NCI-H2196 (cell line): ENCODE measurements around the gene OTUD4.
"Not testable (repeated sequence)": the region's sequence is repeated elsewhere in the genome, so short reads cannot be mapped to it uniquely, and the experiment has no call there.

Experiments
- DNase-seq: peaks from one replicate; lab custom pipeline; 2025; ENCODE audit not compliant: unreplicated experiment; lab: John Stamatoyannopoulos, UW

The OTUD4 gene

DNA sequence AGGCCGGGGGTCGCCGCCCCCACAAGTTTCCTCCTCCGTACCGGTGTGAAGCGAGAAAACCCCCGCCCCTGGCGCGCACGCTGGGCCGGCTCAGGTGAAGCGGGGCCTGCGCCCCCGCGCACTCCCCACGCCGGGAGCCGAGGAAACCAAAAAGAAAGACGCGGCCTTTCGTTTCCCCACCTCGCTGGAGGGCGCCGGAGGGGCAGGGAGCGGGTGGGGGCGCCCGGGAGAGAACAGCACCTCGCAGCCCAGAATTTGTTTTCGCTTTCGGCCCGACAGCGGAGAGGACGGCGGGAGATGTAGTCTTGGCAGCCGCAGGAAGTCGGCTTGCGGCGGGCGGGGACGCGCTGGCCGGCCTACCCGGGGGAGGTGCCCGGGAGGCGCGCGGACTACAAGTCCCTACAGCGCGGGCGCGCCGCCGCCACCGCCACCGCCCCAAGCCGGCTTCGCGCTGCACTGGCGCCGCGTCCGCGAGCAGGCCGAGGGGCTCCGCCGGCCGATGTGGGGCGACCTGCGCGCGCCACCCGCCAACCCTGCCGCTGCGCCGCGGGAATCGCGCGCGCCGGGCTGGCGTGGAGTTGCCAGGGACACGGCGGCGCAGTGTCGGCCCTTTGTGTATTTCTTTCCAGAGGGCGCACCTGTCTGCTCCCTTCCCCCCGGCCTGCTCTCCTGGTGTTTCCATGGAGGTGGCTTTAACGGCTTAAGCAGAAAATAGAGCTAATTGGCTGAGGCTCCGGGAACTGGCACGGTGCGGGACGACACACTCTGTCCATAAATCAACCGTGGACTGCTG, at the start of gene OTUD4:
TSS of gene OTUD4 (minus strand) at position 292 of the 793 bp plus-strand sequence. CDS start 616 bp downstream, outside the sequence.
- peak; percentile 76 for DNase-seq

GRCh38 chr4:145223228-145223627, 42.8 kb upstream of the OTUD4 start:
- not testable (repeated sequence) for DNase-seq

DNA sequence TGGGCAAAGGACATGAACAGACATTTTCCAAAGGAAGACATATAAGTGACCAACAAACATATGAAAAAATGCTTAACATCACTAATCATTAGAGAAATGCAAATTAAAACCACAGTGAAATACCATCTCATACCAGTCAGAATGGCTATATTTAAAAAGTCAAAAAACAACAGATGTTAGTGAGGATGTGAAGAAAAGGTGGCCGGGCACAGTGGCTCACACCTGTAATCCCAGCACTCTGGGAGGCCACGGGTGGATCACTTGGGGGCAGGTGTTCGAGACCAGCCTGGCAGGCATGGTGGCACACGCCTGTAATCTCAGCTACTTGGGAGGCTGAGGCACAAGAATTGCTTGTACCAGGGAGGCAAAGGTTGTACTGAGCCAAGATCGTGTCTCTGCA, 41.1 kb upstream of the OTUD4 start:
- DNase-seq = not testable (repeated sequence)

GRCh38 chr4:145219090-145219489, 38.7 kb upstream of the OTUD4 start:
- no peak for DNase-seq

GRCh38 chr4:145218251-145218650, 37.9 kb upstream of the OTUD4 start:
- no peak for DNase-seq

DNA sequence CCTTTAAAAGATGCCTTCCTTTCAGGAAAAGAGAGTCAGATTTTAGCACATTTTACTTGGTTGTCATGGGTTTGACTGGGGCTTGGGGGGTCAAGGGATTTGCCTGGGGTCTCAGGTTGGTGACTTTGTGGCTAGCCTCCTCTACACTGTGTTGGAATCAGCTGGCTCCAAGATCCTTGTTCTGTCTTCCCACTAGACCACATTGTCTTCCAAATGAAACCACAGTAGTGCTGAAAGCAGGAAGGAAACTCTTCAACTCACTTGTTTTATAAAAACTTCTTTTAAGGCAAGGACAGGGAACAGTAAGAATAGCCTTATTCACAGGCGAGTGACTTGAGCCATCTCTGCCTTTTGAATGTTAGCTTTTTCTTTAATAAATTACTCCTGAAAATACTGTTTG, 37.0 kb upstream of the OTUD4 start:
- DNase-seq = no peak

- no peak for DNase-seq
Measured at GRCh38 chr4:145216535-145216934, 36.1 kb upstream of the OTUD4 start.

DNA sequence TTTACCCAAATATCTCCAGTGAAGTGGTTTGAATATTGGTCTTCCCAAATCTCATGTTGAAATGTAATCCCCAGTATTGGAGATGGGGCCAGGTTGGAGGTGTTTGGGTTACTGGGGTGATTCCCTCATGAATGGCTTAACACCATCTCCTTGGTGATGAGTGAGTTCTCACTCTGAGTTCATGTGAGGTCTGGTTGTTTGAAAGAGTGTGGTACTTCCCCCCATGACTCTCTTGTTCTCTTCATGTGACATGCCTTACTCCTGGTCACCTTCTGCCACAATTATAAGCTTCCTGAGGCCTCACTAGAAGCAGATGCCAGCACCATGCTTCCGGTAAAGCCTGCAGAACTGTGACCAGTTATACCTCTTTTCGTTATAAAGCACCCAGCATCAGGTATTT, 32.9 kb upstream of the OTUD4 start:
- no peak for DNase-seq

DNA sequence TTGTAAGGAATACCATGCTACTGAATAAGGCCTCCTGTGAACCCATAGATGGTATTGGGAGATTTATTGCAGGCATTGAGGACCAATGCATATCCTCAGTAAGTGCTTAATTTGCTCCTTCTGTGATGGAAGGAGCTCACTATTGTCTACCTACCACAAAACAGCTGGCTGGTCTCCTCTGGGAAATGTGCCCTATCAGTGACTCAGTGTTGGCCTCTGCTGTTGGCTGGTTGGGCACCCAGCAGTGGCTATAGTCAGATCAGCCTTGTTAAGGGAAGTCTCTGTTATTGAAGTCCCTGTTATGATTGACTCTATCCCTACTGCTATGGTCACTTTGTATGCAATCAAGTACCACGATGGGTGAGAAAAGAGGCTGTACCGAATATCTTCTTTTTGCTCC, 27.5 kb upstream of the OTUD4 start:
- no peak for DNase-seq

GRCh38 chr4:145203410-145203809, 23.0 kb upstream of the OTUD4 start:
- DNase-seq = no peak

GRCh38 chr4:145200366-145200765, 20.0 kb upstream of the OTUD4 start:
- DNase-seq = no peak

DNA sequence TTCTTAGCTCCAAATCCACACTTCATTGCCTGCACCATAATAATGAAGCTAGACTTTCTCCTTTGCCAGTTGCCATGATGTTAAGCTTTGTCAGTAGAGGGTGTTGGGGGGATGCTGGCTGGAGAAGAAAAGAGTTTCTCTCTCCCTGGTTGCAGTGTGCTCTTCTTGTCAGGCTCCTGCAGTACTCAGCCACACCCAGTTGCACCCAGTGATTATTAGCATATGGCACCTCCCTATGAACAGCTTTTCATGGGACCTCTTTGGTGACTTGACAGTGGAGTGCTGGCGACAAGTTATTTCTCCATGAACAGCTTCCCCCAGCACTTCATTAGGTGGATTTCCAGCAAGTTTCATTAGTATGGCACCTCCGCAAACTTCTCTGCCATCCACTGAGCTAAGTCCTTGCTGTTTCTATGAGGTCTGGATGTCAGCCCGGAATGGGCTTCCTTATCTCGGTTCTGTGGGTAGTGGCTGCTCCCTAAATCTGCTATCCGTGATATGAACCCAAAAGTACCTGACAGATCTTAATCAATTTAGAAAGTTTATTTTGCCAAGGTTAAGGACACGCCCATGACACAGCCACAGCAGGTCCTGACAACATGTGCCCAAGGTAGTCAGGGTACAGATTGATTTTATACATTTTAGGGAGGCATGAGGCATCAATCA, 18.8 kb upstream of the OTUD4 start:
- no peak for DNase-seq

GRCh38 chr4:145196747-145197146, 16.4 kb upstream of the OTUD4 start:
- no peak for DNase-seq

DNA sequence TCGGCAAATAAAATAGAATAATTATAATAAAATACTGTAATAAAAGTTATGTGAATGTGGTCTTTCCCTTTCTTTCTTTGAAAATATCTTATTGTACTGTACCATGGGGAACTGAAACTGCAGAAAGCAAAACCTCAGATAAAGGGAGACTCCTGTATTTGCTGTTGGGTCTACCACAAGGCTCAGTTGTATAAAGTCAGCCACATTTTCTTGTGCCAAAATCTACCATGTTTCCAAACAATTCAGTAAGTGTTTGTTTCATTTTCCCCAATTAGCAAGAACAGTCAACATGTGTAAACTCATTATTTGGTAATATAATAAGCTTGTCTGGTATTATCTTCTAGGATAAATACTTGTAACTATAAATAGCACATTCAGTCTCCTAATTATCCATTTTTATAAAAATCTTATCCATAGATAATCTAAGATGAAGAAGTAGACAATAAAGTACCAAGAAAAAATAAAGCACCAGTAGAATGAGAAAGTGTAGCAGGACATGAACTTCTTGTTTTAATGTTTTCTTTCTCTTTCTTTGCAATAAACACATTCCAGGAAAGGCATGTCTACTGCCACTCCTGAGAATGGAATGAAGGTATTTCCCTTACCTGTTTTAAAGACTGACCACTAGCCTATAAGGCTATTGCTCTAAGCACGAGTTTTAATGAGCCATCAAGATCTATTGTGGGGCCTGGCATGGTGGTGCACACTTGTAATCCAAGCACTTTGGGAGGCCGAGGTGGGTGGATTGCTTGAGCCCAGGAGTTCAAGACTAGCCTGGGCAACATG, 15.0 kb upstream of the OTUD4 start:
- DNase-seq = no peak

GRCh38 chr4:145189981-145190380, 9.6 kb upstream of the OTUD4 start:
- DNase-seq = no peak

DNA sequence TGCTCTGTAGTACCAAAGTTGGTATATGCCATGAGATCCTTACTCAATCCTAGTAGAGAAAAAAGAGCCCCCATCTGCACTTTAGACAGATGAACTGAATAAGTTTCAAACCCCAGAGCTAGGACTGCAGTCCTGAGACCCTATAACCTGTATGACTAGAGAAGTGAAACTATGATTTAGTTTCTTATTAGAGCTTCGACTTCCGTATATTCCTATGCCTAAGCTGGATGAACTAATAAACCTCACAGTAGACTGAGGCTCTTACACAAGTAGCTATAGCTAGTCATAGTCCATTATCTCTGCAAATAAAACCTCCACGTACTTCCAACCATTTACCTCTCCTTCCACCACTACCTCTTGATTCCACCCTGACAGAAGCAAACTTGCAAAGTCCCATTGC, 6.3 kb upstream of the OTUD4 start:
- no peak for DNase-seq

DNA sequence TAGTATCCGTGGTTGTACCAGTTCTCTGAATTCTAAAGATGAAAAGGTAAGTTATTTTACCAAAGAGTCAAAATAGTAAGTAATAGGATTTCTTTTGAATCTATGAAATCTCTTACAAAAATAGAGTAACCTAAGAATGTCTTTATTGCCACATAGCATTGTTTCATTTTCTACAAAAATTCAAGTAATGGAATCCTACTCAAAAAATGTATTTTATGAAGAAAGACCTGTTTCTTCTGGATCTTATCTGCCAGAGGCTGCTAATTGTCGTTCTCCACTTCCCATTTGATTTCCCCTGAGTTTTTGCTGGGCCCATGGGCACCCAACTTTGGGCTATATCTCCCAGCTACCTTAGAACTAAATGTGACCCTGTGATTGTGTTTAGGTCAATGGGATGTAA, 3.2 kb upstream of the OTUD4 start:
- no peak for DNase-seq

- no peak for DNase-seq
Measured at GRCh38 chr4:145183023-145183422, 2.6 kb upstream of the OTUD4 start.

GRCh38 chr4:145182222-145182621, 1.8 kb upstream of the OTUD4 start:
- DNase-seq = no peak

GRCh38 chr4:145181091-145181501, 707 bp upstream of the OTUD4 start:
- no peak for DNase-seq

DNA sequence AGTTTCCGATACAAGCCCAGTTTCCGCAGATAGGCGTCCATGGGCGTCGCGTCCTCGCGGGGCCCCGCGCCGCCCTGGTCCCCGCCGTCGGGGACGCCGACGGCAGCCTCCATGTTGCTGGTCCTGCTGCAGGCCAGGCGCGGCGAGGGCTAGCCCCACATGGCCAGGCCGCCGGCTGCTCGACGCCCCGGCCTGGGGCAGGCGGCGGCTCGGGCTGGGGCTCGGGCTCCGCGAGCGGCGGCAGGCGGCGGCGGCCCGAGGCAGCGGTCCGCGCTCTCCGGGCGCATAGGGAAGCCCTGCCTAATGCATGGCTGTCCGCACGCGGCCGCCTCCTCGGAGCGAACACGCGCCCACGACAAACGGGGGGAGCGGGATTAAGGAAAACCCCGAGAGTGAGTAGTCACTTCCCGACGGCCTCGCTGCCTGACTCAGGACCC, 510 bp downstream of the OTUD4 start:
- not testable (repeated sequence) for DNase-seq
